SH-SY5Y (cell line): ENCODE measurements around the gene ASIP.

Experiments used
- GATA2 ChIP-seq: IDR thresholded peaks from 2 replicates; pipeline ENCODE4 v1.6.1; 2011; ENCODE audit warnings: mild to moderate bottlenecking, low read depth, low read length
- GATA3 ChIP-seq: IDR thresholded peaks from 2 replicates; pipeline ENCODE4 v1.6.1; 2011; ENCODE audit warnings: low read depth, mild to moderate bottlenecking, low read length, moderate library complexity

DNA sequence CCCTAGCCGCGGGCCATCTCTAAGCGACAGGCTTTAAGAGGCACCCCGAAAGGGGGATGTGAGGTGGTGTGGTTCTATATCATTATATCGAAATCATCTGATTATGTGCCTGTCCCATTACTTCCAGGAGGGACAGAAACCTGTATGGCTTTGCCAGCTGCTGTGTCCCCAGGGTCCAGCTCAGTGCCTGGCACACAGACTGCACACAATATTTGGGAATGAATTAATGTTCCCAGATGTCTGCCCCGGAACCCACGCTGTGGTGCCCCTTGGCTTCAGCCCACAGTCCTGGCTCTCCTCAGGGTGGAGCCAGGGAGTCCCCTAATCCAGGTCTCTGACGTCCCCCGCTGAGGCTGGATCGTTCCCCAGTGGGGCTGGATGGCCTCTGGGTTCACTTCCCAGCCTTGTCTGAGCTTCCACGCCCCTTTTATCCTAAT is 70.8 kb downstream of the ASIP start:
- TF ChIP-seq GATA2 (no peak), GATA3 (no peak)
